HG03378 (cell line): ENCODE data around the gene CTSL.
"Not testable (repeated sequence)": the region's sequence is repeated elsewhere in the genome, so short reads cannot be mapped to it uniquely, and the experiment has no call there.

ENCODE experiments used
- ATAC-seq: cut with Tn5 transposase; IDR thresholded peaks from one replicate; pipeline ENCODE4 v1.9.1; 2021; ENCODE audit warnings: mild to moderate bottlenecking, moderate library complexity; ENCODE audit not compliant: unreplicated experiment

CTSL gene

DNA sequence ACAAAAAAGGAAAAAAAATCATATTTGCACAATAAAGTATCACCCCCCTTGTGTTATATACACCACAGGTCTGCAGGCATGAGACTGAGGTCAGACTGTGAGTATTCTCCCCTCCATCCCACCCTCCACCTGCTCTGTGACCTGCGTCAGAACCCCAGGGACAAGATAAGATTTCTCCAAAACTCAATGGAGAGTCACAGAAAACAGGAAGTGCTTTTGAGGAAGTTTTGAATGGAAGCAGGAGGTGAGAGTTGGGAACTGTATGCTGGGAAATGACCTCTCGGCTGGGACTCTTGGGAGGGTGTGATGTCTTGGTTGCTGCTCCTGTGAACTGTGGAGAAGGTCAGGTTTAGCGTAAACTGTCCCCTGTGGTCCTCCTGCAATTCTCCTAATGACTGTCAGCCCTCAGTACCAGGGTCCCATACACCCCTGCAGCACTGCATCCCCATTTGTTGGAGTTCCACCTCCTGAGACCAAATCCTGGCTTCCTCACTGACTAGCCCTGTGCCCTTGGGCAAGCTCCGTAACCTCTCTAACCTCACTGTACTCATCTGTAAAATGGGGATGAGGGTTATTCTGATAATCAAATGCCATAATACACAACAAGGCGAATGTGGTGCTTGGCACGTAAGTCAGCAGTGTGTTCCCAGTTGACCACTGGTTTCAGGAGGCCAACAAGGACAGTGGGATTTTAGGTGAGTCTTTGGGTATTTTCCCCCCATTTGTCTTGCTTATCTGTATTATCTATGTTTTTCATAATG, 6.9 kb upstream of the CTSL start:
- no peak for ATAC-seq

DNA sequence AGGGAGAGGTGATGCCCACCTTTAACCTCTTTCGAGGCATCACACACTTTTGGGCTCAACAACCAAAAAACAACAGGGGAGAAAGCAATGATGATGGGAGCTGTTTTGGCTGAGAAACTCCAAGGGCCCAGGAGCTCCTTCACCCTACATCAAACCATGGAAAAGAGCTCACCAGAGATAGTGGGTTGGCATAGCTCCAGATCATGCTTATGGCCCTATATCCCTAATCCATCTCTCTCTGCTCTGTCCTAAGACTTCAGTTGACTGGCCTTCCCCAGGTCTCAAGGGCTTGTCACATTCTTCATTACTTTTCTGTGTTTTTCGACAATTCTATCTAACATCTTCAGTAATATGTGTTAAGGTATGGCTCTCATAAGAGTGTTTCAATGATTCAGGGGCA, 5.7 kb upstream of the CTSL start:
- no peak for ATAC-seq

DNA sequence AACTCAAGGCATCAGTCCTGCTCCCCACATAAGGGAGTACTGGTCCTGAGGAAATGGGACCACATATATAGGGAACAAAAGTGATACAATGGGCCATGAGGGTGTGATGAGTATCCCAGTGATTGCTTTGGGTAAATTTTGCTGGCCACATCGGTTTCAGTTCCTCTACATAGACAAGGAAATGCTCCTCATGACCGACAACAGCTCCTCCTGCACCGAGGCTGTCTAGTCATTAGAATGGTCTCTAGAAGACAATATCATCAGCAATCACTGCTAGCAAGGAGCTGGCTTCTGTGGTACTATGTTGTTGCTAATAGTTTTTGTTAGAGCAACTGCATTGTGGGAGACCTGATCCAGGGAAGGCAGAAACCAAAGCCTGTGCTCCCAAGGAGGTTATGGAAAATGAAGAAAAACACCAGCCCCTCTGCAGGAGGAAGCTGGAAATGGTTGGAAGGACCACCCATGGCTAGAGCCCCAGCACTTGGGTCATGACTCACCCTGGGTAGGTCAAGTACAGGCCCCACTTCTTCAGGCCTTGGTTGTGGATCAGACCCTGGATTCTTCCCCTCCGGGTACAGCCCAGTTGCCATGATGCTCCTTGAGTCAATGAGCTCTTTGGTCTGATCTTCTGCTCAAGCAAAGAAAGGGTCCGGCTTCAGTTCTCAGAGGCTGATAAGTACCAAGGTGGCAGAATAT, 3.4 kb upstream of the CTSL start:
- no peak for ATAC-seq

DNA sequence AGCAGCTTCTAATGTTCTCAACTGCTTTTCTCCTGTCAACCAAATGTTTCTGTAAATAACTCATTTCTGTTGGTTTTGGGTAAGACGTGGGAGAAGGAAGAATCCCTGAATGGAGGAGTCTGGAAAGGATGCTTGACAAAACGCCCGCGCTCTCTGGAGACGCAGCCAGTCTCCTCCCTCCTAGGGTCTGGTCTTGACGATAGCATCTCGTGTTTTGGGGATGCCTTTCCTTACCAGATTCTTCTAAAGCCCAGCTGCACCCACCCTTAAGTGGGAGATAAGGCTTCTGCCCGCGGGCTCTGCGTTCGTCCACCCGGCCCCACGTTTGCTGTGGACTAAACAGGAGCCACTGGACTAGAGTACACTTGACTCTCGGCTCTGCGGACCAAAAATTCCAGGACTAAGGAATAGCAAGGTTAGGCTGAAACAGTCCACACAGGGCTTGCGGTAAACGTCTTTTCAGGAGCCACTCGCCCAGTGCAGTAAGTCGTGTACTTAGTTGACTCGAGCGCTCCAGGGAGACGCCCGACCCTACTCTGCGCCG, 491 bp upstream of the CTSL start:
- no peak for ATAC-seq

DNA sequence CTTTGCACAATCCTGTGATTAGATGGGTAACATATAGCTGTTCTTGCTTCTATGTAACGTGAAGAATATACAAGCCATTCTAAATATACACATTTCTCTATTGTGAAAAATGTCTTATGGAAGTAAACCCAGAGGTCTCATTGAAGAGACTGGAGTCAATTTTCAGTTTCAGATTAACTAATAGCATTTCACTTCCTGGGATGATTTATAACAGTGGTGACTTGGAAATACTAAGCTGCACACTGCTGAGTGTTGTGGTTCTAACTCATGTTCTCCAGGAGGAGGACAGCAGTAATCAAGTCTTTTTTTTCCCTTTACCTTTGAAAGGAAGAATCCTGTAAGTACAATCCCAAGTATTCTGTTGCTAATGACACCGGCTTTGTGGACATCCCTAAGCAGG, 3.3 kb downstream of the CTSL start:
- no peak for ATAC-seq

DNA sequence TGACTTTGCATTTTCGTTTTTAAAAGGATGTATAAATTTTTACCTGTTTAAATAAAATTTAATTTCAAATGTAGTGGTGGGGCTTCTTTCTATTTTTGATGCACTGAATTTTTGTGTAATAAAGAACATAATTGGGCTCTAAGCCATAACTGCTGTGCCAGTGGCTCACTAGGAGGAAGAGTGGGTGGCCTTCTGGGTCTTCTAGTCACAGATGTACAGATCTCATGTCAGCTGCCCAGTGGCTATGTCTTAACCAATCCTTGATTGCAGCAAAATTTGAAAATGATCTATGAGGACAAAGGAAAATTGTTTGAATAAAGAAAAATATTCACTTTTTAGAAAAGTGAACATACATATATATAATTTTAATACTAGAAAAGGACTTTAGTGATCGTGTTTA, 5.4 kb downstream of the CTSL start:
- ATAC-seq: no peak

DNA sequence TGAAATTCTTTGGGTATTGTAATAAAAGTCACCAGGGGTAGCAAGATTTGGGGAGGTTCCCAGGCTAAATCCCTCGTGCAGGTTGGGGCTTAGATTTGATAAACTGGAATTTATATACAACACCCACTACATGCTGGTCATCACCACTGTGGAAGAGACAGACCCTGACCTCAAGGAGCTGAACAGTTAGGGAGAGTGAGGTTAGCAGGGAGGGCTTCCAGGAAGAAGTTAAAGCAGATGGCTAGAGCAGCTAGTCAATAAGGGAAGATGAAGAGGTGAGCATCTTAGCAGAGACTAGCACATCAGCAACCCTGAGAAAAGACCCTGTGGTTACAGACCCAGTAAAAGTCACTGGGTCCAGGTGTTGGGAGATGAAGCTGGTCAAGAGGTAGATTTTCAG, 6.4 kb downstream of the CTSL start:
- ATAC-seq: no peak

DNA sequence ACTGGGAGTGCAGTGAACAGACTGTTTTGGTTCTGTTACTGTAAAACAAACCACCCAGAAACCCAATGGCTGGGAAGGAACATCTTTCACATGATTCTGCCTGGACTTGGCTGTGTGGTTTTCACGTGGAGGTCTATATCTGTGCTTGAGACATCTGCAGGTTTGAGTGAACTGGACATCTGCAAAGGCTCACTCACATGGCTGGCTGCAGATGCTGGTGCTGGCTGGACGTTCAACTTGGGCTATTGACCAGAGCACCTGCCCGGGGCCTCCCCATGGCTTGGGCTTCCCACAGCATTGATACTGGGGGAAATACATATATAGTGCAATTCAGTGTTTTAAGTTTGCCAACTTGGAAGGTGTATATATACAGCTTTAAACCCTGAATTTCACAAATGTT, 6.8 kb downstream of the CTSL start:
- no peak for ATAC-seq

DNA sequence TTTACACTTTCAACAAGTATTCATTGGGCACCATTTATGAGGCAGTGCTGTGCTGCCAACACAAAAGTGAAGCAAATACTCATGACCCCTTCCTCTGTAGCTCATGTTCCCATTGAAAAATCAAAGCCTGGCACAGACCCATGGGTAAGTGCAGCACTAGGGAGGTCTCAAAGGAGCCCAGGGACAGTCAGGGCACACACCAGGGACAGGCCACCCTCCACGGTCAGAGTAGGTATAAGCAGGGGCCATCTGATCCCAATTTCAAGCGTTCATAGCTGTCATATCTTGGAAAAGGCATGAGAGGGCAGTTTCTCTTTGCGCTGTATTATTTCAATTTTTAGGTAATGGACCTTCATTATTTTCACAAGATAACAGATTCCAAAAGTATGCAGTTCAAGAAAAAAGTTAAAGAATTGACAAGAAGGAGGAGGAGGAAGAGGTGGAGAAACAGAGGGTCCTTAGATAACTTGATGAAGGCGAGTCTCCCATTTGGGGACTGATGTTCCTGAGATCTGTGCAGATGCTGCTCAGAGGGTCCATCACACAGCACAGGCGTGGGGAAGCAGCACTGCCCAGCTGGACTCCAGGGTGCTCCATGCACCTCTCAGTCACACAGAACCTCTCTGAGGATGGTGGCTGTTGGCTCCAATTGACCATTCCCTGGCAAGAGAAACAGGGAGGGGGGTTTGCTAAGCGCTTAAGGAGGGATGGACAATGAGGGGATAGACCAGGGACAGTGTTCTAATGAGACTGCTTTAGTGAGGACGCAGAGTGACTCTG, 7.5 kb downstream of the CTSL start:
- no peak for ATAC-seq

DNA sequence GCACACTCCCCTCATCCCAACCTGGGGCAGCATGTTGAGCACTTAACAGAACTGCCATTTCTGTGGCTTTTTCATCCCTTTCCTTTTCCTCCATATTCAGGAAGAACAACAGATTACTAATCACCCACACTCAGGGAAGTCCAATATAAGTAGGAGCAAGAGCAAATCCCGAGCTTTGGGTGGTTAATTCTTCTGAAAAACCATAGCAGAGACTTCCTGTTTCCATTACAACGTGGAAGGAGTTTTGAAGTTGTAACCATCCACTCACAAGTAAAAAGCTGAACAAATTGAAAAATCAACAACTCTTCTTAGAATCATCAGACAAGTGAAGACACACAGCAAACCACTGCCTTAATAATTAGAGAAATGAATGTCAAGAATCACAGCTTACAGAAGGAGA, 8.2 kb downstream of the CTSL start:
- no peak for ATAC-seq

DNA sequence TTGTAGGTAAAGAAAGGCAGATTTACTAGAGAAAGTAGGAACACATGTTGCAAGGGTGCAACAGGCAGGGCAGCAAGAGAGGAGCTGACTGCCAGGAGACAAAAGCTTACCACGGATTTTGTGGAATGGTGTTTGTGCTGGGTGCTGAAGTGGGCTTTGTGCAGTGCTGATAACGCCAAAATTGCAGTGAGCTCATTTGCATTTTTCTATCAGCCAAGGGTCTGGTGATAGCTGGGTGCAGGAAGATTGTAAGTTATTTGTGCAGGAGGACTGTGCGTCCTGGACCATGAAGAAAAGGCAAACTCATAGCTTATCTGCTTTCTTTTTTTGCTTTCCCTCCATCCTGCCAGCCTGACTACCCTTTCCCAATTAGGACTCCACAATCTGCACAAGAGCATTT, 13.6 kb downstream of the CTSL start:
- no peak for ATAC-seq

DNA sequence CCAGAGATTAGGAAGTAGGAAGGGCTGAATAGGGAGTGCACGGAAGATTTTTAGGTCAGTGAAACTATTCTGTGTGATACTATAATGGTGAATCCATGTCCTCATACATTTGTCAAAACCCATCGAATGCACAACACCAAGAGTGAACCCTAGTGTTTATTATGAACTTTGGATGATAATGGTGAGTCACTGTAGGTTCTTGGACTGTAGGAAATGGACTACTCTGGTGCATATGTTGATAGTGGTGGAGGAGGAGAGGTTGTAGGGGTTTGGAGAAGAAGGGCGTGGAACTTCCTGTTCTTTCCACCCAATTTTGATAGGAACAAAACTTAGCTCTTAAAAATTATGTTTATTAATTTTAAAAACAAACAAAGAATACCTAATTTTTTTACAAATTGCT, 14.3 kb downstream of the CTSL start:
- ATAC-seq: no peak

DNA sequence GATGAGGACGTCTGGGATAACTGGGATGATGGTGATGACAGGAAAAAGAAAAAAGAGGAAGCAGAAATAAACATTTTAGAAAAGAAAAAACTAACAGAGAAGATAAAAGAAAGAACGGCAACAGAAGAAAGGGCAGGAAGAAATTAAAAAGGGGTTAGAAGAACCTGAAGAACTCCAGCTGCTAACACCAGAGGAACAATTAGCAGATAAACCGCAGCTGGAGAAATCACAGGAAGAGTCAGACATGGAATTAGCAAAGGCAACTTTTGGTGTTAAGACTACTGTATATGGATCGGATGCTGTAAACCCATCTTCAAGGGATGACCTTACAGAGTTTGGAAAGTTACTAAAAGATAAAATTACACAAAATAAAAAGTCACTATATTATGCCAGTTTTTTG, 15.4 kb downstream of the CTSL start:
- ATAC-seq: no peak

DNA sequence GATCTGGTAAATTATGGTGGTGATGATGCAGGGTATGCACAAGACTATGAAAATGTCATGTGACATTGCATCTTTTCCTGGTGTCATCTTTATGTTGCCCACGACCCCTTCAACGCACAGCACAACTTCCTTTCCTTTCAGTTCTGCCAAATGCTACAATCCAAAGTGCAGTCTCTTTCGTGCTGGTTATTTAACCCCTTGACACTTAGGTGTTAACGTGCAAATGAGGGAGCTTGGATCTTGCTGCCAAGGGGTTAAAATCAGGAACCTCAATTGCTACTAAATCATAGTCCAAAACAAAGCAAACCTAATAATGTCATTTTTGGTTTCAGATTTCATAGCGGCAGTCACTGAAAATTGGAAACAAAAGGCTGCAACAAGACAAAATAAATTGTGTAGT, 16.0 kb downstream of the CTSL start:
- no peak for ATAC-seq

DNA sequence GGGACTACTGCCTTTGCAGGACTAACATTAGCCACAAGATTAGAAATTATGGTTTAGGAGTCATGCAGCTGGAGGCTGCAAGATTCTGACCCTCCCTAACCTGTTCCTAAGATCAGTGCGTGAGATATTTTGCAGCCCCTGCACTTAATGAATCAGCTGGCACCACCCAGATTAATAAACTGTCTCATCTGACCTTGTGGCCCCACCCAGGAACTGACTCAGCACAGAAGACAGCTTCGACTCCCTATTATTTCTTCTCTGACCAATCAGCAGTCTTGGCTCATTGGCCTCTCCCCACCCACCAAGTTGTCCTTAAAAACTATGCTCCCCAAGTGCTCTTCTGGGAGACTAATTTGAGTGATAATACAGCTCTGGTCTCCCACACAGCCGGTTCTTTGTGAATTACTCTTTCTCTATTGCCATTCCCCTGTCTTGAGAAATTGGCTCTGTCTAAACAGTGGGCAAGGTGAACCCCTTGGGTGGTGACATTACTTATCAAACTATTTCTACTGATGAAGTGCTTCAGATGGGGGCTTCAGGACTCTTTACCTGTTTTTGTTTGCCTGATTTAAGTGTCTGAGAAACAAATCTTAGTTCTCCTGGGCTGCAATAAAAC, 17.0 kb downstream of the CTSL start:
- no peak for ATAC-seq

DNA sequence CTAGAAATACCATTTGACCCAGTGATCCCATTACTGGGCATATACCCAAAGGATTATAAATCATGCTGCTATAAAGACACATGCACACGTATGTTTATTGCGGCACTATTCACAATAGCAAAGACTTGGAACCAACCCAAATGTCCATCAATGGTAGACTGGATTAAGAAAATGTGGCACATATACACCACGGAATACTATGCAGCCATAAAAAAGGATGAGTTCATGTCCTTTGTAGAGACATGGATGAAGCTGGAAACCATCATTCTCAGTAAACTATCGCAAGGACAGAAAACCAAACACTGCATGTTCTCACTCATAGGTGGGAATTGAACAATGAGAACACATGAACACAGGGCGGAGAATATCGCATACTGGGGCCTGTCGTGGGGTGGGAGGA, 18.3 kb downstream of the CTSL start:
- not testable (repeated sequence) for ATAC-seq

DNA sequence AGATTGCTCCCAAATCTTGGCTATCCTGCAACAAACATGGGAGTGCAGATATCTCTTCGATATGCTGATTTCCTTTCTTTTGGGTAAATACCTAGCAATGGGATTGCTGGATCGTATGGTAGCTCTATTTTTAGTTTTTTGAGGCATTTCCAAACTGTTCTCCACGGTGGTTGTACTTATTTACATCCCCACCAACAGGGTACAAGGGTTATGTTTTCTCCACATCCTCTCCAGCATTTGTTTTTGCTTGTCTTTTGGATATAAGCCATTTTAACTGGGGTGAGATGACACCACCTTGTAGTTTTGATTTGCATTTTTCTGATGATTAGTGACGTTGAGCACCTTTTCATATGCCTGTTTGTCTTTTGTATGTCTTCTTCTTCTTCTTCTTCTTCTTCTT, 20.3 kb downstream of the CTSL start:
- no peak for ATAC-seq

DNA sequence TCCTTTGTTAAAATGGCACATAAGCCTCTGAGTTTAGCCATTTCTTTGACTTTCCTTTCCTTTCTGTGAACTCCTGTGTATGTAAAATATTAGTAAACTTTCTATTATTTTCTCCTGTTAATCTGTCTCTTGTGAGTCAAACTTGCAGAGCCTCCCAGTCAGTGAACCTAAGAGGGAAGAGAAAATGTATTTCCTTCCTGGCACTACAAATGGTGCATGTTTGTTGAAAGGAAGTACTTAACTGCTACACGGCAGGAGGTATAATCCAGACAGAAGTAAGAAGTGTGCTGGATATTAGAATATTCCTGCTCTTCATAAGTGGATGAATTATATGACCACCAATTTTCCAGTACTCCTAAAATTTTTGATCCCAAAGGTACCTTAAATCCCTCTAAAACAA, 23.0 kb downstream of the CTSL start:
- ATAC-seq: no peak

DNA sequence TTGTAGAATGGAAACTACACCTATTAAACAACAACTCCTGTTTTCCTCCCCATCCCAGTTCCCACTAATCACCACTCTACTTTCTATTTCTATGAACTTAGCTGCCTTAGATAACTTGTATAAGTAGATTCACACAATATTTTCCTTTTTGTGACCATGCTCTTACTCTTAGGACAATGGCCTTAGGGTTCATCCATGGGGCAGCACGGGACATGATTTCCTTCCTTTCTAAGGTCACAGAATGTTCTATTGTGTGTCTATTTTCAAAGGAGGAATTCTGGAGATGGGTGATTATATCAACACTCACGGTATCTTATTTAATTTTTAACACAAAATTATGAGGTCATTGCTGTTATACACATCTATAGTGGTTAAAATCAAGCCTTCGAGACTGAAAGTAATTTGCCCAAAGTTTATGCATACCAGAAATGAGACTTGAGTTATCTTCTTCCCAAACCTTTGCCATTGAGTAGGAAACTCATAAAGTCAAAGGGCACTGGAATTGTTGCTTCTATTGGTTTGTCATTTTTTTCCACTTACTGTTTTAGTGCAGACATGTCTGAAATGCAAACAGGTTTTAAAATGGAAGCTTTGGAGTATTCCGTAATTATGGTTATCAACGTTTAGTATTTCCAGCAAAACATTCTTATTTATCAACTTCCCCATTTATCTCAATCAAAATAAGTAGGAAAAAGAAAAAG, 23.6 kb downstream of the CTSL start:
- ATAC-seq: no peak

DNA sequence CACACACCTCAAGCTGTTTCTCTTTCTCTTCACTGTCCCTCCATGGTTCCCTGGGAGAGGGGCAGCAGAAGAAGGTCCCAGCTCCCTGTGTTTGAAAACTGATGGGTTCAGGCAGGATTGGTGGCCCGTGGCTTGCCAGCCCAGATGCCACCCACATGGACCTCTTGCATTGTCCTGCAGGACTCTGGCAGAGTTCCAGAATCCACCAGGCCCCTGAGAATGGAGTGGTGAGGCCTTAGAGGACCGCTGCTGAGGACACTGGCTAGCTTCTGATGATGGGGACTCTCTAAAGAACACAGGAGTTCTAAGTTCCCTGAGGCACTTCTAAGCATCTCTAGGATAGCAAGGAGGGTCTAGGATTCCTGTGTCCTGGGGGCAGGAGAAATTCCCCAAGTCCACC, 24.8 kb downstream of the CTSL start:
- no peak for ATAC-seq

DNA sequence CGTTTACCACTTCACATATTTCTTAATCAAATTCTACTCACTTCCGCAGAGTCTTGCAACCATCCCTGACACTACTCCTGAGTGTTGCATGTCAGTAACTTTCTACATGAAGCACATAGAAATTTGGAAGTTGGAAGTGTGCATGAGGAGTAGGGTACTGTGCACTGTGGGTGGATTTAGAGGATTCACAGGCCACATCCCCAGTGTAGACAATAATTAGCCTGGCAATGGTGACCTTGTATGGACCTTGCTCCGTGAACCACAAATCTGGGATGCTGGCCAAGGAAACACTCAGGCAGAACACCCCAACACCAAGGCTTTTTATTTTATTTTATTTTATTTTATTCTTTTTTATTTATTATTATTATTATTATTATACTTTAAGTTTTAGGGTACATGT, 25.5 kb downstream of the CTSL start:
- ATAC-seq: no peak
